OCI-LY1 (cell line): ENCODE results near the gene MERTK.
"Not testable (repeated sequence)": the region's sequence is repeated elsewhere in the genome, so short reads cannot be mapped to it uniquely, and the experiment has no call there.

Source experiments
- CTCF ChIP-seq: fragments of 200-600 bp; sonication (generic), shearing (Covaris generic); IDR thresholded peaks from 2 replicates; pipeline ENCODE4 v1.5.1; 2017; ENCODE audit warnings: mild to moderate bottlenecking, antibody characterized with exemption, low read length, moderate library complexity, mixed read lengths
- EZH2 ChIP-seq: fragments of 200-600 bp; sonication (generic), shearing (Covaris generic); IDR thresholded peaks from 2 replicates; pipeline ENCODE4 v1.8.0; 2017; ENCODE audit warnings: borderline replicate concordance, mixed run types, mild to moderate bottlenecking, antibody characterized with exemption, low read length, moderate library complexity, mixed read lengths

DNA sequence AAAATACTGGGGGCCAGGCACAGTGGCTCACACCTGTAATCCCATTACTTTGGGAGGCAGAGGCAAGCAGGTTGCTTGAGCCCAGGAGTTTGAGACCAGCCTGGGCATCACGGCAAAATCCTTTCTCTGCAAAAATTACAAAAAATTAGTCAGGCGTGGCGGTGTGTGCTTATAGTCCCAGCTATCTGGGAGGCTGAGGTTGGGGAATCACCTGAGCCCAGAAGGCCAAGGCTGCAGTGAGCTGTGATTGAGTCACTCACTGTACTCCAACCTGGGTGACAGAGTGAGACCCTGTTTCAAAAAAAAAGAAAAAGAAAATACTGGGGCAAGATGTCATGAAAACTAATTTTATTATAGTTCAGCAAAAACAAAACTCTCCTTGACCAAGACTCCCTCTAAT lies 38.4 kb upstream of the MERTK start:
- TF ChIP-seq CTCF, EZH2: not testable (repeated sequence)
